Activated CD8-positive, alpha-beta memory T cell treated with anti-CD3 and anti-CD28 coated beads, Interleukin-2, amount 50 U/mL, for 4 hours (primary cell): Measurements from ENCODE around the gene CASZ1.

Experiments used
- DNase-seq: peaks from one replicate; pipeline ENCODE4 v3.0.0-alpha.2; 2020

CASZ1 gene

DNA sequence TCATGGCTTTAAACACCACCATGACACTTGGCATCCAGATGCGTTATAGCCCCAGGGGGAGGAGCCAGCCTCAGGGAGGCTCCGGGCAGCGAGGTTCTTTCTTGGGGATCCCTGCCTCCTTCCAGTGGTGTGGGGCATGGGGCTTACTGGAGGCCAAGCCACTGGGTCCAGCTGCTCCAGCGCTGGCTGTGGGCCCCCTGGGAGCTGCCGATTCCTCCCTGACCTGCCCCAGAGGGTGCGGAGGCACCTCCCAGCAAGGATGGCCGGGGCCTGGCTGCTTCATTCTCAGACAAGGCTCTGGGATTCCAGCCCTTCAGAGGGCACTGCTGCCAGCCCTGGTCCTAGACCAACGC lies 162.4 kb downstream of the CASZ1 start:
- no peak for DNase-seq

- no peak for DNase-seq
Measured at GRCh38 chr1:10633416-10633815, 163.0 kb downstream of the CASZ1 start.

DNA sequence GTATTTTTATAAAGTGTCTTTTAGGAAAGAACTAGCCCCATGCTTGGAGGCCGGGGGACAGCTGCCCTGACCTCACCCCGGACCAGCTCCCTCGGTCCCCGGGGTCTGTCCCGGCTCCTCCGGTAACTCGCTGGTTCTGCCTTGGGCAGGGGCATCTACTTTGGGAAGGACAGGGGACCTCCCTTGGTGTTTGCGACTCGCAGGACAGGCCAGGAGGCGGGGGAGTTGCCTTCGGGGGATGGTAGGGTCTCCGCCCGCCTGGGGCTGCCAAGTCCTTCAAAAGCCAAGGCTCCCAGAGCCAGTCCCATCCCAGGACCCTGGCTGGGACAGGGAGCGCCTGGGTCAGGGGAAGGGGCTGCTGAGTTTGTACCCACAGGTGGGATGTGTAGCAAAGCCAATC lies 163.8 kb downstream of the CASZ1 start:
- no peak for DNase-seq

DNA sequence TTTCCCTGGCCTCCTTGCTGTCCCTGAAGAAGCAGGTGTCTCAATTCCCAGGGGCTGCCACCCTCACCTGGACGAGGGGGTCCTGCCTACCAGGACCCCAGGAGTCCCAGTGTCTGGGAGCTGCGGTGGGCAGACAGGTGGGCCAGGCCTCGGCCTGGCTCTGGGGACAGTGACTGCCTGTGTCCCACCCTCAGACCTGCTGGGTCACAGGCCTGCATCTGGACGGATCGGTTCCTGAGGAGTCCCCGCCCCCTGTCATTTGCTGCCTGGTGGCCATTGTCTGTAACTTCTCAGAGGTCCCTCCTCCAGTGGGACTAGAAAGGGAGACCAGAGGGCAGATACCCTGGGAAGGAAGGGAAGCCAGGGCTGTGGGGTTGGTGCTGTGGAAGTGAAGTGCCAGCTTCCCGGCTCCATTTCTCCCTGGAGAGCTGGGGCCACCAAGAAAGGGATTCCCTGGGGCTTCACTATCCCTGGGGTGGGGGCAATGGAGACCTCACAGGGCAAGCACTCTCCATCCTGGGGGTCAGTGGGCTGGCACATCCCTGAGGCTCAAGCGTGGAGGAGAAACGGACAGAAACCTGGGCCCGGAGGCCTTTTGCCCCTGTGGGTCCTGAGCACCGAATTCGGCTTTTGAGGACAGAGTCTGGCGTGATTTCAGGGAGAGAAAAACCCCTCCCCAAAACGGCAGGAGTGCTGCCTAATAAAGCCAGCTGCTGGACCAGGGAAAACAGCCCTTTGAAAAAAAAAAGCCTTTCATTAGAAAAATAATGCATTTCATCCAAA lies 164.4 kb downstream of the CASZ1 start:
- no peak for DNase-seq

DNA sequence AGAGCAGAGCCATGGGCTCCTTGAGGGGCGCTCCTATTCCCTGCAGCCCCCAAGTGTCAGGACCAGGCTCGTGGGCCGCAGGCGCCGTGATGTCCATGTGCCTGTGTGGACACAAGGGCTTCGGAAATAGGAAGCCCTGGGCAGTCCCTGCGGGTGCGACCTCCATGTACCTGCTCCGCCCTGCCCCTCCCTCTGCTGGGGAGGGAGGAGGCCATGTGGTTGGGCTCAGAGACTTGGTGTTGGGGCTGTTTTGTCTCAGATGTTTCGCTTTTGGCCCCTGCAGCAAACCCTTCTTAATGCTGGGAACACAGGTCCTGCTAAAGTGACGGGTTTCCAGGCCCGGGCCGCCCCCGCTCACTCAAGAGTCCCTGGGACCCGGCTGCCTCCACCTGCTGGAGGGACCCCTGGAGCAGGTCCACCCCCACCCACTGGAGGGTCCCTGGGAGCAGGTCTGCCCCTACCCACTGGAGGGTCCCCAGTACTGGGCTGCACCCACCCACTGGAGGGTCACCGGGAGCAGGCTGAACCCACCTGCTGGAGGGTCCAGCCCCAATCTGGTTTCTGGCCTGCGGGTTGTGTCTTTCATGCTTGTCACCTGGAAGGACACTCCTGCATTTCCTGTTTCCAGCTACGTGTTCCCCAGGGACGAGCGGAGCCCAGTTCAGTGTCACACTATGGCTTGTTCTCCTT lies 165.2 kb downstream of the CASZ1 start:
- DNase-seq = peak; percentile 8

DNA sequence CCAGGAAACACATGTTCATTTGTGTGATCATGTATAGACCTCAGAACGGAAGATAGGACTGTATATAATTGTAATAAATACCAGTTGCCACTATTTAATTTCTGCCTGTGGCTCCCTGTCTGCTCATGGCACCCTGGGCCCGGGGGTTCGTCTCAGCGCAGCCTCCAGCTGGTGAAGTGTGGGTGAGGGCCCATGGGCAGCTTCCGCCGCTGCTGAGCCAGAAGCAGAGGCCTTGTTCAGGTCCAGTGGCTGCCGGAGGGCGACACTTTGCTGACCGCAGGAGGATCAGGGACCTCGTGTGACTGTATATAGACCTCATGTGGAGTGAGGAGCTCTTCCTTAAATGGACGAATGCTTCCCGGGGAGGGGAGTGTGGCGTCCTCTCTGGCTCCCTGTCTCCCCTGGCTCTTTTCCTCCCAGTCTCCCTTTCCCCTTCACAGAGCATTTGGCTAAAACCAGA lies 165.8 kb downstream of the CASZ1 start:
- DNase-seq = peak; percentile 4

DNA sequence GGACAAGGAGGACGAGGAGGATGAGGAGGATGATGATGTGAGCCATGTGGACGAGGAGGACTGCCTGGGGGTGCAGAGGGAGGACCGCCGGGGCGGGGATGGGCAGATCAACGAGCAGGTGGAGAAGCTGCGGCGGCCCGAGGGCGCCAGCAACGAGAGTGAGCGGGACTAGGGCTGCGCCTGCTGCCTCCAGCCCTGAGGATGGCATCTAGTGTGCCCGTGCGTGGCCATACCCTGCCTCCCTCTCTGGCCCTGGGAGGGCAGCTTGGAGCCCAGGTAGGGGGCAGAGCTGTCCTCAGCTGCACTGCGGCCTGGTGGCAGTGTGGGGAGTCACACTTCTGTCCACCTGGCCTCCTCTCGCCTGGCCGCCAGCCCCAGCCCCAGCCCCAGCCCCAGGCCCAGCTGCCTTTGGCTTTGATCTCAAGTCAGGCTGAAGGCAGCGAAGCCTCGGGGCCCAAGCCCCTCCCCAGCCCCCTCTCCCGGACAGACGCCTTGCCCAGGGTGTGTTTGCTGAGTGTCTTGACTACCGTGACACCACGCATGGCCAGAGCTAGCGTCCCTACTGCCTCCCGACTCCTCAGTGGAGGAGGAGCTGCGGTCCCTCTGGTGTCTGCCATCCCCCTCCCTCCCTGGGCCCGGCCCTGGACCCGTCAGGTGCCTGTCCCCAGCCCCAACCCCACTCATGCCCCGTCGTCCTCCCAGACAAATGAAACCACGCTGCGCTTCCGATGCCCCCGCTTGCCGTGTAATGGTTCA lies 166.5 kb downstream of the CASZ1 start:
- peak; percentile 9 for DNase-seq

- DNase-seq = peak; percentile 9
Measured at GRCh38 chr1:10629091-10629815, 167.2 kb downstream of the CASZ1 start.

- peak; percentile 11 for DNase-seq
Measured at GRCh38 chr1:10628685-10629084, 167.8 kb downstream of the CASZ1 start.

DNA sequence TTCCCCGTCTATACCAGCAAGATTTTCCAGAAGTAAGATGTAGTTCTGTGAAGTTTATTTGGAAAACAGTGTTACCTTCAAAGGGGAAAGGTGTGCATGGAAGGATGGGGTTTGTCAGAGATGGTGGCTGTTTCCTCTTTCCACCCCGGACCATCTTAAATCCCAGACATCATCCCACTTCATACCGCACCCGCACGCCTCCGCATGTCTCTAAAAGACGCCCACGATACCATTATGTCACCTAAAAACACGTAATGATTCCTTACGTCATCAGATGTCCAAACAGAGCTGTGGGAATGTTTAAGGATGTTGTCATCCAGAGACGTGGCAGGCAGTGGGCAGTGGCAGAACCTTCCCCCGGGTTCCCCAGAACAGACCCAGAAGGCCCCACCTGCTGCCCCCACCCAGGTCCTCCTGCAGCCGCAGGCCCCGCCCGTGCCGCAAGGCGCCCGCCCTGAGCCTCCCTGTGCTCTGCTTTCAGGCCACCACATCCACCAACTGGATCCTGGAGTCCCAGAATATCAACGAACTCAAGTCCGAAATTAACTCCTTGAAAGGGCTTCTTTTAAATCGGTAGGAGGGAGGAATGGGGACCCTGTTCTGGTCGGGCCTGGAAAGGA lies 169.5 kb downstream of the CASZ1 start:
- DNase-seq = no peak

DNA sequence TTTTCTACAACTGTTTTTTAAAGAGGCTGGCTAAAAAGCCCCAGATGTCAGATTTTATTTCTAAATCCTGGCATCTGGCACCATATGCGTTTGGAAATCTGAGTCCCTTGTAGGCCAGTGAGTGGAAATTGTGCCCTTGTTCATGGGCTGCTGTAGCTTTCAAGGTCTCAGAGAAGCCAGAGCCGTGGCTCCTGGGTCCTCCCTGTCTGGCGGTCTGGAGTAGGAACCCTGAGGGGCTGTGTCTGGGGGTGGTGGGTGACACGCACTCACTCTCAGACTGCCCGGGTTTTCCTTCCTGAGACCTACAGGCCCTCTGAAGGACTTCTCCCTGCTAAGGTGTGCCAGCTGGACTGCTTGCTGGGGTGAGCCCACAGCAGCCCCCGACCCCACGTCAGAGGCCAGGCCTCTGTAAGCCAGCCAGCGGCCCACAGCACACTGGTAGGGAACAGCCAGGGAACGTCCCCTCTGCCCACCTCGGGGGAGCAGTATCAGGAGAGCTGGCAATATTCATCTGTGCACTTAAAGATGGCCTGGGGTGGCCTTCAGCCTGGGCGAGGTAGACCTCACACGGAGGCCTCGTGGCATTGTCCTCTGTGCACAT lies 170.2 kb downstream of the CASZ1 start:
- no peak for DNase-seq

DNA sequence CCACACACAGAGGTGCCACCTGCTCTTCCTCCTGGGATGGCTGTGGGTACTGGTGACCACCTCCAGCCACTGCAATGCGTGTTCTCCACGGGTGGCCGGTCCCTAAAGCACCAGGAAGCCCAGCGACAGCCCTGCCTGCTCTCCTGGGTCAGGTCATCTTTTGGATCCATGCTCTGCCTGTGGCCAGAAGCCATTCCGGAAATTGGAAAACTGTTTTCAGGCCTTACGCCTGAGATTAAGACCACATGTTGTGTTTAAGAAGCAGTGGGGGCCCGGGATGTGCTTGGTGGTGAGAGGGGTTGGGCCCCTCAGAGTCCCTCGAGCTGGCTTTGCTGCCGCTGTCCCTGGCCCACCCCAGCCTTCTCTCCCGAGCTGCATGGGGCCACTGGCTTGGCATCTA lies 170.9 kb downstream of the CASZ1 start:
- DNase-seq = no peak

- DNase-seq = no peak
Measured at GRCh38 chr1:10625076-10625475, 171.4 kb downstream of the CASZ1 start.

- DNase-seq = no peak
Measured at GRCh38 chr1:10624256-10625050, 172.0 kb downstream of the CASZ1 start.

DNA sequence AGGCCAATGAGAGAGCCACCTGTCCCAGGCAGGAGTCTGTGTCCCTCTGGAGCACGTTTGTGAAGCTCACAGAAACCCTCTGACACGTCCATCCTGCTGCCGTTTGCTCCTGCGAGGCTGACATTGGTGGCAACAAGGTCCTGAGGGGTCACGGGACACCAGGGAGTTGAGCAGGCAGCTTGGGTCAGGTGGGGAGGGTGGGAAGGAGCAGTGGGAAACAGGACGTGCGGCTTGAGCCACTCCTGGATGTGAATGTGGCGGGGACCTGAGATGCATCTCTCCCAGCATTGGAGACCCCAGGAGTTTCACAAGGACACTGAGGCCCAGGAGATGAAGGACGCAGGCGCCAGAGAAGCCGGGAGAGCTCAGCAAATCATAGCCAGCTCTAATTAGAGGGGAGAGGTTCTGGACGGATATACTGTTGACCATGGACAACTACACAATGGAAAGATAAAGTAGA lies 172.7 kb downstream of the CASZ1 start:
- DNase-seq = no peak

DNA sequence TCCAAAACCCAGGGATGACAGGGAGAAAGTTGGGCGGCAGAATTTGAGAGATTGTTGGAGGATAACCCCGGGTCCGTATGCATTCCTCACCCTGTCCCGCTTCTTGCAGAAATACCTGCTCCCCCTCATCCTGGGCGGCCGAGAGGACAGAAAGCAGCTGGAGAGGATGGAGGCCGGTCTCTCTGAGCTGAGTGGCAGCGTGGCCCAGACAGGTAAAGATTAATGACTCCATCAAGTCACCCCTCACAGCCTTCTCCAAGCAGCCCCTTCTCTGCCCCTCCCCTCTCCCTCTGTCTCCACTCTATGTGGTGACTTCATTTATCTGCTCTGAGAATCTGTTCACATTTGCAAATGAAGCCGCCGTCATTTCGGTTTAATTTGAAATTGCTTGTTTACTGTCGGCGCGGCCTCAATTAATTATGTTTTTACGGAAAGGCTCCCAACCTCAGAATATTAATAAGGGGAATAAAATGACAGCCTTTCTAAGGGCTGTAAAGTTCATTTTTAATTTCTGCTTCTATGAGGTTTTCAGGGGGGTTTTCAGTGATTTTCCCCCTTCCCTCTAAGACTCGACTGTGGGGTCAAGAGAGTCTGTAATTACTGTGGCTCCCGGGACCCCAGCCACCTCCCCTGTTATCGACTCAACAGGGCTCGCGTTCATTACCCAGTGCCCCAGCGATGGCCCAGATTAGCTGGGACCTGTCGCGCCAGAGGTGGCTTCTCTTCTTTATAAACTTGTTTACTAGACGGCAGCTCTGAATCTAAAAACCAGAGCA lies 173.3 kb downstream of the CASZ1 start:
- no peak for DNase-seq

DNA sequence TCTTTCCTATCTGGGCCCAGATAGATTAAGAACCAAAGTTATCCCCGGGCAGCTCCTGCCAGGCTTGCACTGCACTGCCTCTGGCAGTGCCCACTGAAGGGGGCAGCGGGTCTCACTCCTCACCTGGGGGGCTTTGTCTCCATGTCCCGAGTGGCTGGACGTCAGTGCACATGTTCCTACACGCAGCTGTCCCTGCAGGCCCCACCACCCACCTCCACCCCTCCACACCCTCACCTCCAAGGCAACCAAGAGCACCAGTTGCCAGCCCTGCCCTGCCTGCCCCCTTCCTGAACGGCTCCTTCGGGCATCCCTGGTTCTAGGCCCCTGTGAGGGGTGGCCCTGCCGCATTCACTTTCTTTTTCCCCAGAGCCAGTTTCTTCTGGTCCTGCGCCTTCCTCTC lies 174.5 kb downstream of the CASZ1 start:
- no peak for DNase-seq

DNA sequence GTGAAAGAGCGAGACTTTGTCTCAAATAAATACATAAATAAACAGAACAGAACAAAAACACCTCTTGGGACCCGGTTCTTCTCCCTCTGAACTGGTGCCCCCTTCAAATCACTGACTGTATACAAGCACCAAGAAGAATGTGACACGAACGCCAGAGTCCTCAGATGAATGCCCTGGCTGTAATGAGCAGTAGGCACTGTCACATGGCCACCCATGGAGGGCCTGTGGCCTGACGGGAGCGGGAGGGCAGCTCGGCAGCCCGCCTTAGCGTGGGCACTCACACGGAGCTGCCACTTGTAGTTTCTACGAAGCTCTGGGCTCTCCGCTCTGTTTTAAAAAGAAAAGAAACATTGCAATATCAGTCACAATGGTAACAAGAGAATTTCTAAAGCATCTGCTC lies 175.7 kb downstream of the CASZ1 start:
- no peak for DNase-seq

GRCh38 chr1:10617931-10618885 lies 178.2 kb downstream of the CASZ1 start:
- no peak for DNase-seq
